GM12864 (cell line): Measurements from ENCODE around the gene TTLL5.

Source experiments
- DNase-seq: peaks from one replicate; pipeline ENCODE4 v3.0.0-alpha.2; 2011; ENCODE audit warnings: low read depth
- H3K4me3 ChIP-seq: 2 replicates; pipeline ENCODE4 v1.5.1; 2011; ENCODE audit warnings: mild to moderate bottlenecking, low read depth, low read length, control low read depth
- TF ChIP-seq, protein P1 (sequence below): IDR thresholded peaks from 2 replicates; pipeline ENCODE4 v1.5.1; 2011; ENCODE audit warnings: low read depth, mild to moderate bottlenecking, moderate library complexity, low read length, control low read depth, inconsistent platforms; ENCODE audit errors: missing control alignments

Gene TTLL5

GRCh38 chr14:75979648-75980565, 318.9 kb downstream of the TTLL5 start:
- no peak for DNase-seq
- no peak overlapping the region for H3K4me3 ChIP-seq
- TF ChIP-seq, protein P1, sequence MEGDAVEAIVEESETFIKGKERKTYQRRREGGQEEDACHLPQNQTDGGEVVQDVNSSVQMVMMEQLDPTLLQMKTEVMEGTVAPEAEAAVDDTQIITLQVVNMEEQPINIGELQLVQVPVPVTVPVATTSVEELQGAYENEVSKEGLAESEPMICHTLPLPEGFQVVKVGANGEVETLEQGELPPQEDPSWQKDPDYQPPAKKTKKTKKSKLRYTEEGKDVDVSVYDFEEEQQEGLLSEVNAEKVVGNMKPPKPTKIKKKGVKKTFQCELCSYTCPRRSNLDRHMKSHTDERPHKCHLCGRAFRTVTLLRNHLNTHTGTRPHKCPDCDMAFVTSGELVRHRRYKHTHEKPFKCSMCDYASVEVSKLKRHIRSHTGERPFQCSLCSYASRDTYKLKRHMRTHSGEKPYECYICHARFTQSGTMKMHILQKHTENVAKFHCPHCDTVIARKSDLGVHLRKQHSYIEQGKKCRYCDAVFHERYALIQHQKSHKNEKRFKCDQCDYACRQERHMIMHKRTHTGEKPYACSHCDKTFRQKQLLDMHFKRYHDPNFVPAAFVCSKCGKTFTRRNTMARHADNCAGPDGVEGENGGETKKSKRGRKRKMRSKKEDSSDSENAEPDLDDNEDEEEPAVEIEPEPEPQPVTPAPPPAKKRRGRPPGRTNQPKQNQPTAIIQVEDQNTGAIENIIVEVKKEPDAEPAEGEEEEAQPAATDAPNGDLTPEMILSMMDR = no peak

- TF ChIP-seq, protein P1 = no peak
- H3K4me3 ChIP-seq = no peak overlapping the region
- DNase-seq = no peak
Measured at GRCh38 chr14:75980856-75981255, 319.8 kb downstream of the TTLL5 start.

- peak within 1 kb of the TSS; percentile 82 for H3K4me3 ChIP-seq
- DNase-seq = peak; percentile 37
- TF ChIP-seq, protein P1 = no peak
Measured at GRCh38 chr14:75981426-75982265, 320.6 kb downstream of the TTLL5 start, which contains the start of gene TGFB3. Gene TGFB3, minus strand, starts transcription at chr14:75981995. Its CDS starts 1,102 bp downstream, at chr14:75980893.

- no peak for DNase-seq
- TF ChIP-seq, protein P1 = peak; percentile 70
- H3K4me3 ChIP-seq = peak overlapping the region; percentile 82
Measured at GRCh38 chr14:75982266-75983018, 321.4 kb downstream of the TTLL5 start.

- DNase-seq = no peak
- TF ChIP-seq, protein P1 = no peak
- peak overlapping the region; percentile 82 for H3K4me3 ChIP-seq
Measured at GRCh38 chr14:75983019-75983358, 321.9 kb downstream of the TTLL5 start.

DNA sequence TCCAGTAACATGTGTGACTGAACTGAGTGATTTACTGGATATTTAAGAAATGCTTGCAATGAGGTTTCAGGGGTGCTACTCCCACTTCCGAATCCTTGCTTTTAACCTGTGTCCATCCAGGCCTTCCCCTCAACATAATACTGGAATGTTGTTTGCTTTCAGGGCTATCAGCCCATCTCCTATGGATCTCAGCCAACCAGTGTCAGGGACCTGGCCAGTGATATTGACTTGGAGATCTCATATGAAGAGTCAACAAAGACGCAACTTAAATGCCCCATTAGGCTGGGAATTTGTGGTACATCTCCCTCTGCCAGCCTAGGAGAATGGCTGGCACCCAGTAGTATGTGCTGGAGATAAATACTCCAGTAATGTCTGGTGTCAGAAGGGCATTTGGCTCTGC, 323.6 kb downstream of the TTLL5 start:
- no peak for DNase-seq
- no peak overlapping the region for H3K4me3 ChIP-seq
- TF ChIP-seq, protein P1 = no peak
